H7 (cell line): Measurements from ENCODE around the gene ZBTB11. TPM values are rescaled to one million over a fixed set of nuclear protein-coding genes. Genes with fewer than 3 reads are reported as not detected.
"Not testable (repeated sequence)": the region's sequence is repeated elsewhere in the genome, so short reads cannot be mapped to it uniquely, and the experiment has no call there.

Source experiments
- DNase-seq: peaks from one replicate; pipeline ENCODE4 v3.0.0; 2012
- H3K27me3 ChIP-seq: 2 replicates; pipeline ENCODE4 v1.6.0; 2011; ENCODE audit warnings: mild to moderate bottlenecking, low read length; ENCODE audit not compliant: control insufficient read depth, insufficient read depth
- H3K36me3 ChIP-seq: replicated peaks from 2 replicates; pipeline ENCODE4 v1.5.1; 2011; ENCODE audit warnings: low read length; ENCODE audit not compliant: control insufficient read depth, insufficient read depth
- H3K4me3 ChIP-seq: 2 replicates; pipeline ENCODE4 v1.5.1; 2011; ENCODE audit warnings: low read depth, mild to moderate bottlenecking, control low read depth, low read length, moderate library complexity; ENCODE audit not compliant: insufficient read depth
- total RNA-seq: library from RNA; depleted of rRNA; stranded (reverse); fragments of >200 nt; shearing (Covaris generic); gene quantifications from 2 replicates; pipeline ENCODE4 v1.2.3, GENCODE V29; 2014

ZBTB11 gene
- total RNA-seq, 1 experiment from 2014 or later: 15.3 TPM

GRCh38 chr3:101643009-101643844 is 33.7 kb downstream of the ZBTB11 start:
- H3K36me3 ChIP-seq: no peaks in the 10 kb centered on the region
- H3K4me3 ChIP-seq: no peak overlapping the region
- no peak for DNase-seq
- no peaks in the 10 kb centered on the region for H3K27me3 ChIP-seq

DNA sequence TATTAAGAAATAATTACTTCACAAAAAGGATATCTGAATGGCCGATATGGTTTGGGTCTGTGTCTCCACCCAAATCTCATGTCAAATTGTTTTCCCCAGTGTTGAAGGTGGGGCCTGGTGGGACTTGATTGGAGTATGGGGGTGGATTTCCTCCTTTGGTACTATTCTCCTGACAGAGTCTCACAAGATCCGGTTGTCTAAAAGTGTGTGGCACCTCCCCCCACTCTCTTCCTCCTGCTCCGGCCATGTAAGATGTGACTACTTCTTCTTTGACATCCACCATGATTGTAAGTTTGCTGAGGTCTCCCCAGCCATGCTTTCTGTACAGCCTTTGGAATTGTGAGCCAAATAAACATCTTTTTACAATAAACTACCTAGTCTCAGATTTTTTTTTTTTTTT is 34.5 kb downstream of the ZBTB11 start:
- H3K36me3 ChIP-seq: no peaks in the 10 kb centered on the region
- H3K4me3 ChIP-seq: no peak overlapping the region
- H3K27me3 ChIP-seq: no peaks in the 10 kb centered on the region
- DNase-seq: no peak

- not testable (repeated sequence) for H3K4me3 ChIP-seq, H3K27me3 ChIP-seq, H3K36me3 ChIP-seq, DNase-seq
Observed at GRCh38 chr3:101641397-101642115, 35.4 kb downstream of the ZBTB11 start.

- no peaks in the 10 kb centered on the region for H3K27me3 ChIP-seq
- no peaks in the 10 kb centered on the region for H3K36me3 ChIP-seq
- H3K4me3 ChIP-seq: no peak overlapping the region
- DNase-seq: no peak
Observed at GRCh38 chr3:101640256-101640655, 36.7 kb downstream of the ZBTB11 start.

DNA sequence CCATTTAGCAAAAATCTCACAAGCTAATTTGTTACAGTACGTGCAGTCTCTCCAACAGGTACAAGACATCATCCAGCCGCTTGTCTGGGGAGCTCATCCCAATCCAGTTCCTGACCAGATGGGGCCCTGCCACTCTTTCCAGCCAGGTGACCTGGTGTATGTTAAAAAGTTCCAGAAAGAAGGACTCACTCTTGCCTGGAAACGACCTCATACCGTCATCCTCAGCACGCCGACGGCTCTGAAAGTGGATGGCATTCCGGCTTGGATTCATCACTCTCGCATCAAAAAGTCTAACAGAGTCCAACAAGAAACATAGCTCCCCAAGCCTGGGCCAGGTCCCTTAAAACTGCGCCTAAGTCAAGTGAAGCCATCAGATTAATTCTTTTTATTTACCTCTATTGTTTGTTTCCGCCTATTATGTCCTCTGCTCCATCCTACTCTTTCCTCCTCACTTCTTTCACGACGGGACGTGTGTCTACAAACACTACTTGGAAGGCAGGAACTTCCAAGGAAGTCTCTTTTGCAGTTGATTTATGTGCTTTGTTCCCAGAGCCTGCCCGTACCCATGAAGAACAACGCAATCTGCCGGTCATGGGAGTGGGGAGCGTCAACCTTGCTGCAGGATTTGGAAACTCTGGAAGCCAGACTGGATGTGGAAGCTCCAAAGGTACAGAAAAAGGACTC is 37.5 kb downstream of the ZBTB11 start:
- no peaks in the 10 kb centered on the region for H3K27me3 ChIP-seq
- no peak for DNase-seq
- no peaks in the 10 kb centered on the region for H3K36me3 ChIP-seq
- H3K4me3 ChIP-seq: no peak overlapping the region

DNA sequence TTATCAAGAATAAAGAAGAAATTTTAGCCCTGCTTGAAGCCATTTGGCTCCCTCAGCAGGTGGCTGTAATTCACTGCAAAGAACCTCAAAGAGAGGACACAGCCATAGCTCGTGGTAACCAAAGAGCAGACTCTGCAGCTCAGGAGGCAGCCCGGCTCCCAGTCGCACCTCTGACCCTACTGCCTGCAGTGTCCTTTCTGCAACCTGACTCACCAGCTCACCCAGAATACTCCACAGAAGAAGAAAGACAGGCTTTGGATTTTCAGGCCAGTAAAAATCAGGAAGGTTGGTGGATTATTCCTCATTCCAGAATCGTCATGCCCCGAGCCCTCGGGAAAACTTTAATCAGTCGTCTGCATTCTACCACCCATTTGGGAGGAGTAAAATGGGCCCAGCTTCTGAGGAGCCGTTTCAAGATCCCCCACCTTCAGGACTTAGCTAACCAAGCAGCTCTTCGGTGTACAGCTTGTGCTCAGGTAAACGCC is 38.6 kb downstream of the ZBTB11 start:
- H3K4me3 ChIP-seq: no peak overlapping the region
- no peaks in the 10 kb centered on the region for H3K36me3 ChIP-seq
- DNase-seq: peak; percentile 10
- H3K27me3 ChIP-seq: no peaks in the 10 kb centered on the region

- no peaks in the 10 kb centered on the region for H3K27me3 ChIP-seq
- DNase-seq: no peak
Observed at GRCh38 chr3:101637451-101637850, 39.5 kb downstream of the ZBTB11 start.

DNA sequence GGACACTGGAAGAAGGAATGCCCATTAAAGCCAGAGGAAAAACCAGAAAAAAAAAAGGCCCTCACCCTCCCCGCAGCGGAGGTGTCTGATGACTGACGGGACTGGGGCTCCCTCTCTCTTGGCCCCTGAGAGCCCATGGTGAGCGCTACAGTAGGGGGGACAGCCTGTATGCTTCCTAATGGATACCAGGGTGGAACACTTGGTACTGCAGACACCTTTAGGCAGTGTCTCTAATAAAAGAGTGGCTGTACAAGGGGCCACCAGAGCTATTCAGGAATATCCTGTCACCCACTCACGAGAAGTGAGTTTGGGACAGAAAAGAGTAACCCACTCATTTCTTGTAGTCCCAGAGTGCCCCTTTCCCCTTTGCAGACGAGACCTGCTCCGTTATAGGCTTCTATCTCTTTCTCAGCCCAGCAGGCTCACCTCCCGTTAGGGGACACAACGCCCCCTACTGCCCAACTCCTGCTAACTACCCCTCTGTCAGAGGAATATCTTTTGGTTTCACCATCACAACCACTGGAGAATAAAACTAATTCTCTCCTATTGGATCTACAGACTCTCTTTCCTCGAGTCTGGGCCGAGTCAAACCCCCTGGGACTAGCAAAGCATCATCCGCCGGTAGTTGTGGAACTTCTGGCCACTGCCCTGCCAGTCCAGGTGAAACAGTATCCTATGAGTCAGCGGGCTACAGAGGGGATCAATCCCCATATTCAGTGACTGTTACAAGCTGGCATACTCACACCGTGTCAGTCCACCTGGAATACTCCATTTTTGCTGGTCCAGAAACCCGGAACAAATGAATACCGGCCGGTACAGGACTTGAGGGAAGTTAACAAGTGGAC is 40.8 kb downstream of the ZBTB11 start:
- no peak overlapping the region for H3K4me3 ChIP-seq
- peak; percentile 54 for DNase-seq
- H3K27me3 ChIP-seq: no peaks in the 10 kb centered on the region
- H3K36me3 ChIP-seq: no peaks in the 10 kb centered on the region

More at GRCh38 chr3:101637451-101637850, 39.5 kb downstream of the ZBTB11 start:
- Histone ChIP-seq H3K4me3 (no peak overlapping the region), H3K36me3 (no peaks in the 10 kb centered on the region)

DNA sequence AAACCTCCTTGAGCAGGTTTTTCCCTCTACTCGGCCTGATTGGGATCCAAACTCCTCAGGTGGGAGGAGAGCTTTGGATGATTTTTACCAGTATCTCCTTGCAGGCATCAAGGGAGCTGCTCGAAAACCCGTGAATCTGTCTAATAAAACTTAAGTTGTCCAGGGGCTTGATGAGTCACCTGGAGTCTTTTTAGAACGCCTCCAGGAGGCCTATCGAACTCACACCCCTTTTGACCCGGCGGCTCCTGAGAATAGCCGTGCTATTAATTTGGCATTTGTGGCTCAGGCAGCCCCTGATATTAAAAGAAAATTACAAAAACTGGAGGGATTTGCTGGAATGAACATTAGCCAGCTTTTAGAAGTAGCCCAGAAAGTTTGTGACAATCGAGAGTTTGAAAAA is 41.6 kb downstream of the ZBTB11 start:
- H3K4me3 ChIP-seq: no peak overlapping the region; the same call in 1 of the 2 replicates
- DNase-seq: no peak

GRCh38 chr3:101634591-101635196 is 42.2 kb downstream of the ZBTB11 start:
- Histone ChIP-seq H3K27me3 (no peaks in the 10 kb centered on the region), H3K4me3 (peak overlapping the region; percentile 7; the same call in 1 of the 2 replicates), H3K36me3 (no peaks in the 10 kb centered on the region)
- DNase-seq: no peak

More for the DNA sequence above, 41.6 kb downstream of the ZBTB11 start:
- no peaks in the 10 kb centered on the region for H3K27me3 ChIP-seq
- no peaks in the 10 kb centered on the region for H3K36me3 ChIP-seq

GRCh38 chr3:101633186-101633585 is 43.7 kb downstream of the ZBTB11 start:
- Histone ChIP-seq H3K36me3 (no peaks in the 10 kb centered on the region), H3K27me3 (no peaks in the 10 kb centered on the region), H3K4me3 (peak overlapping the region; percentile 14; the same call in 1 of the 2 replicates)
- no peak for DNase-seq

DNA sequence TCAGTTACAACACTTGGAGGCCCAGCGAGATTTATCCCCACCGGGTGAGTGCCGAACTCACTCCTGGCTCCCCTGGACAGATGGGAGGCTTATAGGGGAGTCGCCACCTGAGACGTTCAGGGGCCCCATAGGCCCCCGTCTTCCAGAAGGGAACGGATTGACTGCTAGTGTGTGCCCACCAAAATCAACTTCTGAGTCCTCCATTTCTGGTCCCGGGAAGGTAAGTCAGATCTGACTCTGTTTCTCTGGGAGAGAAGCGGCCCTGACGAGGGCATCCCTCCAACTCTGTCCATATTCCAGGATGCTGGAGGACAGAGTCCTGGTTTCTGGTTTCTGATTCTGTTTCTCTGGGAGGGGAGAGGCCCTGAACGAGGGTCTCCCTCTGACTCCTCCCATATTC is 44.3 kb downstream of the ZBTB11 start:
- H3K27me3 ChIP-seq: no peaks in the 10 kb centered on the region
- DNase-seq: no peak
- H3K4me3 ChIP-seq: peak overlapping the region; percentile 14; the same call in 1 of the 2 replicates
- H3K36me3 ChIP-seq: no peaks in the 10 kb centered on the region

DNA sequence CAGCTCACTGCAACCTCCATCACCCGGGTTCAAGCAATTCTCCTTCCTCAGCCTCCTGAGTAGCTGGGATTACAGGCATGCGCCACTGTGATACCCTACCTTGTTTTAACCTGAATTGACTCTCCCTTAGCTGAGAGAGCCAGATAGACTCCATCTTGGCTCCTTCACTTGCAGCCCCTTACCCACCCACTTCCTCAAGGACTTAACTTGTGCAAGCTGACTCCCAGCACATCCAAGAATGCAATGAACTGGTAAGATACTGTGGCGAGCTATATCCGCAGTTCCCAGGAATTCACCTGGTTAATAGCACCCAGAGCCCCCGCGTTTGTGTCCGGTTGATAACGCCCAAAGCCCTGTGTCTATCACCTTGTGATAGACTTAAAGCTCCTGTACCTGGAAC is 45.0 kb downstream of the ZBTB11 start:
- H3K4me3 ChIP-seq, DNase-seq, H3K27me3 ChIP-seq, H3K36me3 ChIP-seq: not testable (repeated sequence)
